ENCODE results near the gene IL17RA. TPM values are rescaled to one million over a fixed set of nuclear protein-coding genes. Genes with fewer than 3 reads are reported as not detected.

Gene IL17RA
- total RNA-seq, 1 donor, result 6.2 TPM

DNA sequence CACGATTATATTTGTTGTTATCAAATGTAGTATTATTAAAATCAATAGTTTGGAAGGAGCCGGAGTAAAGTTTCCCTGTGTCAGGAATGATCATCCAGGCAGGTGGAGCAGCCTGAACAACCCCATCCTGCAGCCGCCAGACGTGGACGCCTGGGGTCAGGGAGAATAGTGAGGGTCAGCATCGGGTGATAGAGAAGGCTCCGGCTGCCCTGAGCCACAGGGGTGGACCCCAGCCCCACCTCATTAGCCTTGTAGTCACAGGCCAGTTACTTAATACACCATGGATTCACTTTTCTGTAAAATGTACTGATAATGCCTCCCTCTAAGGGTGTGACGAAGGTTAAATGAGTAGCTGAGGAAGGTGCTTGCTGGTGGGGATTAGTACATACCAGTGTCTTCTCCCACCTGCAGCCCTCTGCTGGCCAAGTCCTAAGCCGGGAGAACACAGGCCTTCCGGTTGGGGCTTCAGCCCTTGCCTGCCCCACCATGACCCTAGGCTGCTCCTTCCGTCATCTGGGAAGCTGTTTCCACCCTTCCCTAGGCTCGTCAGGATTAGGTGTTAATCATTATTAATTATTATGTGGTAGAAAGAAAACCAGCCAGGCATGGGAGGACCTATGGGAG, 21.5 kb downstream of the IL17RA start:
- Histone ChIP-seq H3K36me3 (ENCODE audit: insufficient read depth, low read length) (peaks cover 12% of the 10 kb centered on the region), H3K4me1 (ENCODE audit: insufficient read depth, low read length) (no peaks in the 10 kb centered on the region), H3K4me3 (ENCODE audit: insufficient read depth, low read length) (no peak overlapping the region), H3K27me3 (ENCODE audit: insufficient read depth, low read length) (no peaks in the 10 kb centered on the region), H2AFZ (ENCODE audit: low read length) (no peak overlapping the region), H3K79me2 (ENCODE audit: insufficient read depth, low read length) (no peaks in the 10 kb centered on the region), H3K27ac (ENCODE audit: low read depth, low read length) (no peak overlapping the region), H3K4me2 (ENCODE audit: insufficient read depth, low read length) (no peak overlapping the region), H3K9me3 (ENCODE audit: low read depth, low read length) (no peaks in the 10 kb centered on the region), H4K20me1 (ENCODE audit: insufficient read depth, low read length) (no peaks in the 10 kb centered on the region)
- DNase-seq (ENCODE audit: insufficient read length, low spot score, missing footprints), result peak; percentile 61
- no peak for TF ChIP-seq CTCF (IDR thresholded peaks at IDR 0.05; ENCODE audit: extremely low read depth, low read depth, low read length)

- TF ChIP-seq CTCF (IDR thresholded peaks at IDR 0.05; ENCODE audit: extremely low read depth, low read depth, low read length), result no peak
- Histone ChIP-seq H2AFZ (ENCODE audit: low read length) (no peak overlapping the region), H3K4me1 (ENCODE audit: insufficient read depth, low read length) (no peaks in the 10 kb centered on the region), H3K27me3 (ENCODE audit: insufficient read depth, low read length) (no peaks in the 10 kb centered on the region), H3K79me2 (ENCODE audit: insufficient read depth, low read length) (no peaks in the 10 kb centered on the region), H3K27ac (ENCODE audit: low read depth, low read length) (no peak overlapping the region), H3K36me3 (ENCODE audit: insufficient read depth, low read length) (peaks cover 5% of the 10 kb centered on the region), H3K4me2 (ENCODE audit: insufficient read depth, low read length) (no peak overlapping the region), H3K9me3 (ENCODE audit: low read depth, low read length) (no peaks in the 10 kb centered on the region), H3K4me3 (ENCODE audit: insufficient read depth, low read length) (no peak overlapping the region), H4K20me1 (ENCODE audit: insufficient read depth, low read length) (peaks cover 4% of the 10 kb centered on the region)
- peak; percentile 72 for DNase-seq (ENCODE audit: insufficient read length, low spot score, missing footprints)
Measured at GRCh38 chr22:17106785-17107546, 22.2 kb downstream of the IL17RA start.

GRCh38 chr22:17107547-17107810, 22.7 kb downstream of the IL17RA start:
- no peak overlapping the region for H3K27ac ChIP-seq (ENCODE audit: low read depth, low read length)
- no peaks in the 10 kb centered on the region for H3K9me3 ChIP-seq (ENCODE audit: low read depth, low read length)
- no peak overlapping the region for H3K4me2 ChIP-seq (ENCODE audit: insufficient read depth, low read length)
- H3K4me1 ChIP-seq (ENCODE audit: insufficient read depth, low read length), result no peaks in the 10 kb centered on the region
- H3K79me2 ChIP-seq (ENCODE audit: insufficient read depth, low read length), result no peaks in the 10 kb centered on the region
- TF ChIP-seq CTCF (IDR thresholded peaks at IDR 0.05; ENCODE audit: extremely low read depth, low read depth, low read length), result no peak
- DNase-seq (ENCODE audit: insufficient read length, low spot score, missing footprints), result peak; percentile 74
- H3K27me3 ChIP-seq (ENCODE audit: insufficient read depth, low read length), result no peaks in the 10 kb centered on the region
- H2AFZ ChIP-seq (ENCODE audit: low read length), result no peak overlapping the region
- peaks cover 4% of the 10 kb centered on the region for H4K20me1 ChIP-seq (ENCODE audit: insufficient read depth, low read length)
- no peak overlapping the region for H3K4me3 ChIP-seq (ENCODE audit: insufficient read depth, low read length)
- peaks cover 2% of the 10 kb centered on the region for H3K36me3 ChIP-seq (ENCODE audit: insufficient read depth, low read length)

DNA sequence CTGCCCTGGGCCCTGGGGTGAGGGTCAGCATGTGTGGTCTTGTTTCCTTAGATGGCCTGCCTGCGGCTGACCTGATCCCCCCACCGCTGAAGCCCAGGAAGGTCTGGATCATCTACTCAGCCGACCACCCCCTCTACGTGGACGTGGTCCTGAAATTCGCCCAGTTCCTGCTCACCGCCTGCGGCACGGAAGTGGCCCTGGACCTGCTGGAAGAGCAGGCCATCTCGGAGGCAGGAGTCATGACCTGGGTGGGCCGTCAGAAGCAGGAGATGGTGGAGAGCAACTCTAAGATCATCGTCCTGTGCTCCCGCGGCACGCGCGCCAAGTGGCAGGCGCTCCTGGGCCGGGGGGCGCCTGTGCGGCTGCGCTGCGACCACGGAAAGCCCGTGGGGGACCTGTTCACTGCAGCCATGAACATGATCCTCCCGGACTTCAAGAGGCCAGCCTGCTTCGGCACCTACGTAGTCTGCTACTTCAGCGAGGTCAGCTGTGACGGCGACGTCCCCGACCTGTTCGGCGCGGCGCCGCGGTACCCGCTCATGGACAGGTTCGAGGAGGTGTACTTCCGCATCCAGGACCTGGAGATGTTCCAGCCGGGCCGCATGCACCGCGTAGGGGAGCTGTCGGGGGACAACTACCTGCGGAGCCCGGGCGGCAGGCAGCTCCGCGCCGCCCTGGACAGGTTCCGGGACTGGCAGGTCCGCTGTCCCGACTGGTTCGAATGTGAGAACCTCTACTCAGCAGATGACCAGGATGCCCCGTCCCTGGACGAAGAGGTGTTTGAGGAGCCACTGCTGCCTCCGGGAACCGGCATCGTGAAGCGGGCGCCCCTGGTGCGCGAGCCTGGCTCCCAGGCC, 23.7 kb downstream of the IL17RA start:
- no peak overlapping the region for H2AFZ ChIP-seq (ENCODE audit: low read length)
- no peak overlapping the region for H3K4me2 ChIP-seq (ENCODE audit: insufficient read depth, low read length)
- no peaks in the 10 kb centered on the region for H3K79me2 ChIP-seq (ENCODE audit: insufficient read depth, low read length)
- TF ChIP-seq CTCF (IDR thresholded peaks at IDR 0.05; ENCODE audit: extremely low read depth, low read depth, low read length), result no peak
- H3K27ac ChIP-seq (ENCODE audit: low read depth, low read length), result no peak overlapping the region
- DNase-seq (ENCODE audit: insufficient read length, low spot score, missing footprints), result peak; percentile 47
- H3K4me3 ChIP-seq (ENCODE audit: insufficient read depth, low read length), result no peak overlapping the region
- H3K9me3 ChIP-seq (ENCODE audit: low read depth, low read length), result no peaks in the 10 kb centered on the region
- H3K4me1 ChIP-seq (ENCODE audit: insufficient read depth, low read length), result no peaks in the 10 kb centered on the region
- H4K20me1 ChIP-seq (ENCODE audit: insufficient read depth, low read length), result peaks cover 4% of the 10 kb centered on the region
- H3K36me3 ChIP-seq (ENCODE audit: insufficient read depth, low read length), result peaks cover 2% of the 10 kb centered on the region
- no peaks in the 10 kb centered on the region for H3K27me3 ChIP-seq (ENCODE audit: insufficient read depth, low read length)

Data from osteoblast (primary cell).